ENCODE results near the gene LMBR1.
"Not testable (repeated sequence)": the region's sequence is repeated elsewhere in the genome, so short reads cannot be mapped to it uniquely, and the experiment has no call there.

Gene LMBR1

DNA sequence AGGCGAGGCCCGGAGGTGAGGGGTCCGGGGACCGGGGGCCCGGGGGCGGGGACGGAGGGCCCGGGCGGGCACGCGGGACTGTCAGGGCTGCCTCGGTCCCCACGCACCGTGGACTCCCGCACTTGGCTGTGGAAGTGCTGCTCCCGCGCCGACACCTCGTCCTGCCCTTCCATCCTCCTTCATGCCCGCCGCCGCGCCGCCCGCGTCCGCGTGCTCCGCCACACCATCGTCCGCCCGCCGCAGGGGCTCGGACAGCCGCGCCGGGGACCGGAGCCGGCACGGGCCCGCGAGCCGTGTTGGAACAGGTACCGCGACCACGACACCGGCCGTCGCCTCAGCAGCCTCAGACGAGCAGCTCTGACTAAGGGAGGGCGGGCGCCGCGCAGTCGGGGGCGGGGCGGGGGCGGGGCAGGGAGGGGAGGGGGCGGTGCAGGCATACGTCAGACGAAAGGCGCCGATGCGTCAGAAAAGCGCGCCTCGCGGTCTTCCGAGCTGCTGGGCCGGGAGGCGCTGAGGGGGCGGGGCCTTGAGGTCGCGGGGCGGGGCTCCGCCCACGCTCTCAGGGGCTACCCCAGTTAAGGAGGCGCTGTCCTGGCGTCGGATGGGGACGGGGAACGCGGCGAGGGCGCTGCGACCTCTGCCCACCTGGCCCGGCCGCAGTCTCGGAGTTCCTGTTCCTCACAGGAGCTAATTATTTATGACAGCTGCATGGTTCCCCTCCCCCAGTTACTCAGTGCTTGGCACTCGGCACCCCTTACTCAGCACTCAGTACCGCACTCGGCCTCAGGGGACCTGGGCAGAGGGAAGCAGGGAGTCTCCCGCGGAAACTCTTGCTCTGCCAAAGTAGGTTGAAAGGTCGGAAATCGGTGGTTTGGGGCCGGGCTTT lies at the start of gene LMBR1:
TSS of gene LMBR1 (minus strand) at position 363 of the 886 bp plus-strand sequence. CDS start at position 173, 190 bp downstream.
- peak; percentile 92 for DNase-seq

GRCh38 chr7:156942708-156943090 lies 49.7 kb upstream of the LMBR1 start:
- DNase-seq: no peak

DNA sequence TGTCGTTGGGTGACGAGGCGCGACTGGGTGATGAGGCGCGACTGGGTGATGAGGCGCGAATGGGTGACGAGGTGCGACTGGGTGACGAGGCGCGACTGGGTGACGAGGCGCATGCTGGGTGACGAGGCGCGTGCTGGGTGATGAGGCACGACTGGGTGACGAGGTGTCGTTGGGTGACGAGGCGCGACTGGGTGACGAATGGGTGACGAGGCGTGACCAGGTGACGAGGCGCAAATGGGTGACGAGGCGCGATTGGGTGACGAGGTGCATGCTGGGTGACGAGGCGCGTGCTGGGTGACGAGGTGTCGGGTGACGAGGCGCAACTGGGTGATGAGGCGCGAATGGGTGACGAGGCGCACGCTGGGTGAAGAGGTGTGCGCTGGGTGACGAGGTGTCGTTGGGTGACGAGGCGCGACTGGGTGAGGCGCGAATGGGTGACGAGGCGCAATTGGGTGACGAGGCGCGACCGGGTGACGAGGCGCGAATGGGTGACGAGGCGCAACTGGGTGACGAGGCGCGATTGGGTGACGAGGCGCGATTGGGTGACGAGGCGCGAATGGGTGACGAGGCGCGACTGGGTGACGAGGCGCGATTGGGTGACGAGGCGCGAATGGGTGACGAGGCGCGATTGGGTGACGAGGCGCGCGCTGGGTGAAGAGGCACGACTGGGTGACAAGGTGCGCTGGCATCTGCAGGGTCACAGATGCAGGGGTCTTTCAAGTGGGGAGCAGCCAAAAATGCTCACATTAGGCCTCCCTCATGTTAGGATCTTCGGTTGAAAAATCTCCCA lies 48.6 kb upstream of the LMBR1 start:
- no peak for DNase-seq

DNA sequence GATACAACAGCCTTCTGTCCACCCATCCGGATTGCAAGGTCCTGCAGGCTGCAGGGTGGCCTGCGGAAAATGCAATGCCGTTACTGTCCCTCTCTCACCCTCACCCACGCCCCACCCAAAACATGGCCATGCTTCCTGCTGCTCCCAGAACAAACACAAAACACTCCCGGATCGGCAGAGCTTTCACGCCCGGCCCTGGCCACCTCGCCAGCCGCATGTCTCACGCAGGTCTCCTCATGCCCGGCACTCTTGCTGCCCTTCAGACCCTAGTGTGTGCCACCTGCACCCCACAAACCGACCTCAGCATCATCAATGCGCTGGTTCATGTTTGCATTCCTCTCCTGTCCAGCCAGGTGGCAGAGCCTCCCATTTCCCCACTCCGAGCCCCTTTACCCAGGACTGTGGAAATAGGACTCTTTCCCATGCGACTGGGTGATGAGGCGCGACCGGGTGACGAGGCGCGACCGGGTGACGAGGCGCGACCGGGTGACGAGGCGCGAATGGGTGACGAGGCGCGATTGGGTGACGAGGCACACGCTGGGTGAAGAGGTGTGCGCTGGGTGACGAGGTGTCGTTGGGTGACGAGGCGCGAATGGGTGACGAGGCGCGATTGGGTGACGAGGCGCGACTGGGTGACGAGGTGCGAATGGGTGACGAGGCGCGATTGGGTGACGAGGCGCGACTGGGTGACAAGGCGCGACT lies 47.6 kb upstream of the LMBR1 start:
- no peak for DNase-seq

DNA sequence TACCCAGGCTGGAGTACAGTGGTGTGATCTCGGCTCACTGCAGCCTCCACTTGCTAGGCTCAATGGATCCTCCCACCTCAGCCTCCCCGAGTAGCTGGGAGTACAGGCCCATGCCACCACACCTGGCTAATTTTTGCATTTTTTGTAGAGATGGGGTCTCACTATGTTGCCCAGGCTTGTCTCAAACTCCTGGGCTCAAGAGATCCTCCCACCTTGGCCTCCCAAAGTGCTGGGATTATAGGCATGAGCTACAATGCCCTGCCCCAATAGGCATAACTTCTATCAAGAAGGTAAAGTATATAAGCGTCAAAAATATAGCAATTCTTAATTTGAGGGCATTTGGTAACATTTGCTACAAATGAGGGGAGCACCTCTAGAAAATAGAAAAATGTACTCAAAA lies 43.8 kb upstream of the LMBR1 start:
- not testable (repeated sequence) for DNase-seq

DNA sequence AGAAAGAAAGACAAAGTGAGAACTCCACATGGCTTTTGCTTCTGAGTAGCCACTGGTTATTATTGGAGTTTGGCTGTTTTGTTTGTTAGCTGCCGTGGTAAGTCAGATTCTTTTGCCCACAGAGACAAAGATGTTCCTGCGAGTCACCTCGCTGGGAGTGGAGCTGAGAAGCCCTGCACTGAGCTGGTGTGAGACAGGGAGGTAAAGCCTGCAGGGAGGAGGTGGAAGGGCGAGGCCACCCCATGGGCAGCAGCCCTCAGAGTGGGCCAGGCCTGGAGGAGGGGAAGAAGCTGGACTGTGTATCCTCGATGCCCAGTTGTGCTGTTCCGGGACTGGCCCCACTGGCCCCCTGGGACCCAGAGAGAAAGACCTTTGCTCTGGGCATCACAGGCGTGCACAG lies 42.3 kb upstream of the LMBR1 start:
- no peak for DNase-seq

DNA sequence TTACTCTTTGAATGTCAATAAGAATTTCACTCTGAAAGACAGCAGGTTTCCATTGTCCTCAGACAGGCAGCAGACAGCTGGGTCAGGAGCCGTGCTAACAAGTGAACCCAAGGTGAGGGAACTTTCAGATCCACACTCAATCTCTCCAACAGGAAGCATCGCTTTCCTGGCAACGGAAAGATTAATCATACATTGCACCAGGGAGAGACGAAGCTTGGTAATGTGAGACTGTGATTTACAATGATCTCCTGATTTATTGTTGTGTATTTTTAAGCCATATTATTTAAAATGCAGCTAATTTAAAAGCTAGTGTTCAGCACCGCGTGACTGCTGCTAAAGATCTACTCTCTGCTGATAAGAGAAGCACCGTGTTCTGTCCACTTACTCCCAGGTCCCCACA lies 39.0 kb upstream of the LMBR1 start:
- DNase-seq: no peak

DNA sequence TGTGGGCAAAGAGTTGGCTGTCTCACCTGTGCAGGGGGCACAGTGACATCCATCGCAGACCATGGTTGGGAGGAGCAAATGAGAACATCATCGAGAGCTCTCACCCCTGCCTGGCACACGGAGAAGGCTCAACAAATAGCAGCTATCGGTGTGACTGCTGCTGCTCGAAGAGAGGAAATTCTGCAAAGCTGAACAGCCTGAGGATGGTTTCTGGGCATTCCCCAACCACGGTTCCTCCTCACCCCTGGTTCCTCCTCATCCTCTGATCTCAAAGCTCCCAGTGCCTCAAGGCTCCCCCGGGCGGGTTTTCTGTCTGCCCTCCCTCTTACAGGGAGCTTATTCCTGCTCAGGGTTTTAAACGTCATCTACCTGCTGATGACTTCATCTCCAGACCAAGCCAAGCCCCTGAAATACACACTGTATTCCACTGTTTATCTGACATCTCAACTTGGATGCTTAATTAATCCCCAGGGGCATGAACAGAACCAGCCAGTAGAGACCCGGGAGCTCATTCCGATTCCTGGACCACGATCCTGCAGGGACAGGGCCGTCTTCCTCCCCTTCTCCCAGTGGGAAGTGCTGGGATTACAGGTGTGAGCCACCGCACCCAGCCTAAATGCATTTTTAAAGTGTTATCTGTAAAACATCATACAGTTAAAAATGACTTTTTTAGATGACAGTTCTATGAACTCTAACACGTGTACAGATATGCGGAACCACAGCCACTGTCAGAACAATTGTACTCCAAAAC lies 37.0 kb upstream of the LMBR1 start:
- DNase-seq: no peak

DNA sequence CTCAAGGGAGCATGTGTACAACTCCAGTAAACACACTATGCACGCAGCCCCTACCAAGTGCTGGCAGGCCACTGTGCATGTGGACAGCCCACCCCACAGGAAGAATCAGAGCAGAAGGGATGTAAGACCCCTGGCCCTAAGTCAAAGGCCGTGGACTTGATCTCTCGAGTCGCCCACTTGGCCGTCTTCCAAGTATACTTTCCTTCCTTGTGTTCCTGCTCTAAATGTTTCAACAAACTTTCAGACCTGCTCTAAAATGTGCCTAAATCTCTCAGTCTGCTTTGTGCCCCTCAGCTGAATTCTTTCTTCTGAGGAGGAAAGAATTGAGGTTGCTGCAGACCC lies 35.4 kb upstream of the LMBR1 start:
- DNase-seq: no peak

DNA sequence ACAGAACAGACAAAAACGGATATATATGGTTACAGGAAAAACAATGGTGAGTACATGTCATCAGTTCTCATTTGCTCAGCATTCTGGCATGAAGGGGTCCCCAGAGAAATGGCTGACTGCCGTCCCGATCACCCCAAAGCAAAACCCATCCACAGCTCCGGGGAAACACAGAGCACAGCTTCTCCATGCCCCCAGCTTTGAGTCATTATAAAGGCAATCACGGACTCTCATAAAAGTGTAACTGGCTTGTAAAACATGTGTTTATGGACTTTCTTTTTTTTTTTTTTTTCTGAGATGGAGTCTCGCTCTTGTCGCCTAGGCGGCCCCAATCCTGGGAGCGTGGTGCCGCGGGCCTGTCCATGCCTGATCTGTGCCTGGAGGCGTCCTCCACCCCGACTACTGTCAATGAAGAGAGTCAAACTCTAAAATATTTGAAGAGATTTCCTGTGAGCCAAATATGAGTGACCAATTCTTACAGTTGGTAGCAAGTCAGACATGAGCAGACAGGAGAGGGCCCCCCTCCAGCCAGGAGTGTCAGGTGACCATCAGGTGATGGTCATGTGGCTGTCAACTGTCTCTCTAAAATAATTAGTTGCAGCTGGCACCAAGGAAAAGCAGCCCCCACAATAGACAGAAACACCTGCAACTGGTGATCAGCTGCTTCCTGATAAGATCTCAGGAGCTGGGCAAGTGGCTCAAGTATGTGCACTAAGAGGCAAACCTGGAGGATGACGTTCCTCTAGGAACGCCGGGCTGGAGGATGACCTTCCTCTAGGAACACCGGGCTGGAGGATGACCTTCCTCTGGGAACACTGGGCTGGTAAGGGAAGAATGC lies 34.8 kb upstream of the LMBR1 start:
- DNase-seq: no peak

GRCh38 chr7:156925821-156926220 lies 32.8 kb upstream of the LMBR1 start:
- not testable (repeated sequence) for DNase-seq

DNA sequence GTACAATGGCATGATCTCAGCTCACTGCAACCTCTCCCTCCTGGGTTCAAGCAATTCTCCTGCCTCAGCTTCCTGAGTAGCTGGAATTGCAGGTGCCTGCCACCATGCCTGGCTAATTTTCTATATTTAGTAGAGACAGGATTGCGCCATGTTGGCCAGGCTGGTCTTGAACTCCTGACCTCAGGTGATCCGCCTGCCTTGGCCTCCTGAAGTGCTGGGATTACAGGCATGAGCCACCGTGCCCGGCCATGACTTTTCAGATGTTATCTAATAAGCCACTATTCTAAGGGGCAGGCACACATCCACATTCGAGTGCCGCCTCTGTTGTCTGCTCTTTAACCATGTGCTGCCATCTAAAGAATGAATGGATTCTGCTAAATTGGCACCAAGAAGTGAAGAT lies 29.3 kb upstream of the LMBR1 start:
- DNase-seq: not testable (repeated sequence)

DNA sequence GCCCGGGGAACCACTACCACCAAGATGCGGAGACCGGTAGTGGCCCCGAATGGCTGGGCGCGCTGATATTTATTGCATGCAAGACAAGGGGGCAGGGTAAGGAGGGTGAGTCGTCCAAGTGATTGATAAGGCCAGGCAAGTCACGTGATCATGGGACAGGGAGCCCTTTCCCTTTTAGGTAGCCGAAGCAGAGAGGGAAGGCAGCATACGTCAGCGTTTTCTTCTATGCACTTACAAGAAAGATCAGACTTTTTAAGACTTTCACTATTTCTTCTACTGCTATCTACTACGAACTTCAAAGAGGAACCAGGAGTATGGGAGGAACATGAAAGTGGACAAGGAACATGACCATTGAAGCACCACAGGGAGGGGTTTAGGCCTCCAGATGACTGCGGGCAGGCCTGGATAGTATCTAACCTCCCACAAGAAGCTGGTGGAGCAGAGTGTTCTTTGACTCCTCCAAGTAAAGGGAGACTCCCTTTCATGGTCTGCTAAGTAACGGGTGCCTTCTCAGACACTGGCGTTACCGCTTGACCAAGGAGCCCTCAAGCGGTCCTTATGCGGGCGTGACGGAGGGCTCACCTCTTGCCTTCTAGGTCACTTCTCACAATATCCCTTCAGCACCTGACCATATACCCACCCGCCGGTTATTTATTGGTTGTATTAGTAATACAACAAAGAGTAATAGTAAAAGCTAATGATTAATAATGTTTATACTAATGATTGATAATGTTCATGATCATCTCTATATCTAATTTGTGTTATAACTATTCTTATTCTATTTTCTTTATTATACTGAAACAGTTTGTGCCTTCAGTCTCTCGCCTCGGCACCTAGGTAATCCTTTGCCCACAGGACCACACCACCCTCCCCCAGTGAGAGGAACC lies 27.7 kb upstream of the LMBR1 start:
- DNase-seq: not testable (repeated sequence)

GRCh38 chr7:156920076-156920475 lies 27.1 kb upstream of the LMBR1 start:
- no peak for DNase-seq

DNA sequence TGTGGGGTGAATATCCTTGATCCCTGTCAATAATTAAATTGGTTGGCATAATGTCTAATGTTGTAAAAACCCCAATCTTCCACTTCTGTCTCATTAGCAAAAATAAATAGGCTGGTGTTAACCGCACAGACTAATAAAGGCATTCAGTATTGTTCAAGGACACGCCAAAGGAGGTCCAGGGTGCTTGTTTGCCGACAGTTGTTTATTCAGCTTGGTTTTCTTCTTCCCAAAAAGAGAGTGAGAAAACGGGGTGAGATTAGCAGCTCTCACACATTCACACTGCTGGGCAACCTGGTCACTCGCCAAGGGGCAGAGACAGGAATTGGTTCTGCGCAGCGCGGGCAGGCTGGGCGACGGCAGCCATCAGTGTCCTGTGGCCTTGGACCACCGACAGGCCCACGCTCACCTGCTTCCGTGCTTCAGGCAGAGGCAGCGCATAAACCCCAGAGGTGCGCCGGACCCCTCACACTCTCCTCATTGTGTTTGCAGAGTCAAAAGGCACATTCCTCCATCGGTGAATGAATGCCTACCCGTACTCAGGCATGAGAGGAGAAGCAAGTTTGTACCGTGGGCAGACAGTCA lies 26.2 kb upstream of the LMBR1 start:
- DNase-seq: no peak

- no peak for DNase-seq
Measured at GRCh38 chr7:156918635-156919034, 25.7 kb upstream of the LMBR1 start.

- DNase-seq: not testable (repeated sequence)
Measured at GRCh38 chr7:156909574-156910252, 16.7 kb upstream of the LMBR1 start.

- no peak for DNase-seq
Measured at GRCh38 chr7:156907656-156908055, 14.7 kb upstream of the LMBR1 start.

DNA sequence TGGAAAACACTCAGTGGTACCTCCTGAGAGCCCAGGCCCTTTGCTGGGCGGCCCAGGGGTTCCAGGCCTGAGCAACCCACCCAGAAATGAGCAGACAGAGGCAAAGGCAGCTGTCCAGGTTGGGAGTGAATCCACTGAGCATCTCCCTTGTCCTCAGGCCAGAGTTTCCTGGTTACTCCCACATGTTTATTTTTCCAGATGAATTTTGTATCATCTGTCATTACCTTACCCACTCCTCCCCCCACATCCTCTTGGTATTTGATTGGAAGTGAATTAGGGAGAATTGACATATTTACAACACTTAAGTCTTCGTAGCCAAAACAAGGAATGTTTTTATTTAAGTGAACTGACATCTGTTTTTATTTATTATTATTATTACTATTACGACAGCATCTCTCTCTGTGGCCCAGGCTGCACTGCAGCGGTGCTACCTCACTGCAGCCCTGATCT lies 13.2 kb upstream of the LMBR1 start:
- DNase-seq: no peak
